Stimulated activated CD4-positive, alpha-beta T cell treated with anti-CD3 and anti-CD28 coated beads, Interleukin-12 subunit alpha, Interleukin-12 subunit beta, amount 100 ng/mL, for 4 hours (primary cell): ENCODE results near the gene FKBP10.
"Not testable (repeated sequence)": the region's sequence is repeated elsewhere in the genome, so short reads cannot be mapped to it uniquely, and the experiment has no call there.

Source experiments
- DNase-seq: peaks from one replicate; pipeline ENCODE4 v3.0.0-alpha.2; 2020

FKBP10 gene

DNA sequence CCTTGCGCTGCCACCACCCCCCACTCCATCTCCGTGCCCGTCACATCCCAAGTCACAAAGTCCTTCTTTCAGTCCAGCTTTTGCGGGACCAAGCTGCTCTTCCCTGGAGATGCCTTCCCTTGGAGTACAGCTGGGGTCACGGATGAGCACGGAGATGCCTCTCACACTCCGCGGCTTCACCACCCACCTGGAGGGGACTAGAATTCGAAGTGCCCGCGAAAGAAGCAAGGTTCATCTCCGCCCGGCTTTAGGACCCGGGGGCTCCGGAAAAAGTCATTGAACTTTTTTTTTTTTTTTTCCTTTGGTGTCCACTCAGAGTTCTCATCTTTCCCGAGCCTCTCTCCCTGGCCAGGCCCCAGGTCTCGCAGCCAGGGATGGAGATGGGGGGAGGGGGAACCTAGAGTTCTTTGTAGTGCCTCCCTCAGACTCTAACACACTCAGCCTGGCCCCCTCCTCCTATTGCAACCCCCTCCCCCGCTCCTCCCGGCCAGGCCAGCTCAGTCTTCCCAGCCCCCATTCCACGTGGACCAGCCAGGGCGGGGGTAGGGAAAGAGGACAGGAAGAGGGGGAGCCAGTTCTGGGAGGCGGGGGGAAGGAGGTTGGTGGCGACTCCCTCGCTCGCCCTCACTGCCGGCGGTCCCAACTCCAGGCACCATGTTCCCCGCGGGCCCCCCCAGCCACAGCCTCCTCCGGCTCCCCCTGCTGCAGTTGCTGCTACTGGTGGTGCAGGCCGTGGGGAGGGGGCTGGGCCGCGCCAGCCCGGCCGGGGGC is at the start of gene FKBP10:
FKBP10 (plus strand) TSS at position 624 of the 771 bp plus-strand sequence; CDS start at position 655, 31 bp downstream.
- no peak for DNase-seq

- no peak for DNase-seq
These were observed 49.5 kb upstream of the FKBP10 start for GRCh38 chr17:41763327-41763726.

- DNase-seq, result no peak
These were observed 46.7 kb upstream of the FKBP10 start for GRCh38 chr17:41766135-41766534.

- DNase-seq, result no peak
These were observed 45.3 kb upstream of the FKBP10 start for GRCh38 chr17:41767324-41768042.

- no peak for DNase-seq
These were observed 44.0 kb upstream of the FKBP10 start for GRCh38 chr17:41768682-41769288.

GRCh38 chr17:41769346-41769862 is 43.4 kb upstream of the FKBP10 start:
- DNase-seq, result no peak

GRCh38 chr17:41769985-41770384 is 42.8 kb upstream of the FKBP10 start:
- DNase-seq, result no peak

DNA sequence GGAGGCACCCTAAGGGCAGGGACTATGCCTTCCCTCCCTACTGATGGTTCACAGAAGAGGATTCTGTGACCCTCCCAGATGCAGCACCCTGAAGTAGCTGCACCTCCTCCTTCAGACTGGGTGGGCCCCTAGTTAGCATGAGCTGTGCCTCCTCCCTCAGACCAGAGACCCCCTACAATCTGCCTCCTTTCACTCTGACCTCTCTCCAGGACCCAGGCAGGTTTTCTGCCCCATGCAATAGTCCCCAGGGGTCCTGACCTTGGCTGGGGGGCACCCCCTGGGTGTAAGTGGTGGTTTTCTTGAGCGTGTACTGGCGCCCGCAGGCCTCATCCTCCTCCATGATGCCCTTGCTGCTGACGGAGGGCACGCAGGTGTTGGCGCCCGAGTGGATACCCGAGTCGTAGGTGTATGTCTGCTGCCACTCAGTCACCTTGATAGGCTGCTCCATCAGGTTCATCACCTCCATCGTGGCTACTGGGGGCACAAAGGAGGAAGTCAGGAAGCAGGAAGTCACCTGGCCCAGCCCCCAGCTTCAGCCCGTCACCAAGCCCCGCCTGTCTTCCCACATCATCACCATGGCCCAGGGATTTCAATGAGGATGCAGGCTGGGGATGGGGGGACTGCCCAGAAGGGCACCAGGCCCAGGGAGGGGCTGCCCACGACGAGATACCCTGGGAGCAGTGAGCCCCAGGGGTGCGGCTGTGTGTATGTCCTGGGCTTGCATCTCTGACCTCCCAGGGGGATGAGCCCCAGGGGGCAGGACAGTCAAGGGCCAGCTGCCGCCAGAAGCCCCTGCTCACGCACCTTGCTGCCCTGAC is 41.2 kb upstream of the FKBP10 start:
- no peak for DNase-seq

GRCh38 chr17:41772218-41772585 is 40.6 kb upstream of the FKBP10 start:
- DNase-seq, result no peak

DNA sequence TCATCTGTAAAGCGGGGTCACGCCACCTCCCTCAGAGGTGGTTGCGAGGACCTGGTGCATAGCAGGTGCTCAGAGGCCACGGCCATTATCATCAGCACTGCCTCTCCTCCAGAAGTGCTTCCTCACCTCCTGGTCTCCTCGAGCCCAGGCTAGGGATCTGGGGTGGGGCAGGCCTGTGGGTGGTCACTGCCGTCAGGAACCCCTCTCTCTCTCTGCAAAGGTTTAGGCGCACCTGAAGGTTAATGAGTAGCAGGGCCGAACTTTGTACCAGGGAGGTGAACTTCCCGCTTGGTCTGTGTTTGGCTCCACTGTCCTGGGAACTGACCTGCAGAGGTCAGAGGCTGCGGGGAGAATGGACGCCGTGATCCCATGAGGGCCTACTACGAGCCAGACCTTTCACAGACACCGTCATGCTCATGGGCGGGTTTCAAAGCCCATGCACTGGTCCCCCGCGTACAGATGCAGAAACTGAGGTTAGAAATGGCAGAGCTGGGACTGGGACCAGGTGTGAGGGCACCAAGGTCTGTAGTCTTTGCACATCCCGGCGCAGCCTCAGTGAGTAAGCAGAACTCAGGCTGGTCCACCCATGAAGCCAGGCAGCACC is 40.1 kb upstream of the FKBP10 start:
- no peak for DNase-seq

DNA sequence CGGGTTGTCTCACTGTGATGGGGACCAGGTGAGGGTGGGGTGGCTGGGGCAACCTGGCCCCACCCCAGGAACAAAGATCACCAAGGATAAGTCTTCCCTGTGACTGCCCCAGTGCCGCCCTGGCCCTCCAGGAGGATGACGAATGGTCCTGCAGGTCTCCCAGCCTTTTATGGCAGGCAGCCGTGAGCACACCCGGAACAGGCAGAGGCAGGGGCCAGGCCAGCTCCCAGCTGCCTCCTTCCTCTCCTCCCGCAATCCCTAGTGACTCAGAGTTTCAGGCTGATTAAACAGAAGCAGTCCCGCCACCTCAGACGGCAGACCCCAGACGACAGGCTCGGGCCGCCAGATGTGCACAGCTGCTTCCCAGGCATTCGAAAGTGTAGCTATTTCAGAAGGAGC is 39.6 kb upstream of the FKBP10 start:
- no peak for DNase-seq

- no peak for DNase-seq
These were observed 39.0 kb upstream of the FKBP10 start for GRCh38 chr17:41773731-41774193.

DNA sequence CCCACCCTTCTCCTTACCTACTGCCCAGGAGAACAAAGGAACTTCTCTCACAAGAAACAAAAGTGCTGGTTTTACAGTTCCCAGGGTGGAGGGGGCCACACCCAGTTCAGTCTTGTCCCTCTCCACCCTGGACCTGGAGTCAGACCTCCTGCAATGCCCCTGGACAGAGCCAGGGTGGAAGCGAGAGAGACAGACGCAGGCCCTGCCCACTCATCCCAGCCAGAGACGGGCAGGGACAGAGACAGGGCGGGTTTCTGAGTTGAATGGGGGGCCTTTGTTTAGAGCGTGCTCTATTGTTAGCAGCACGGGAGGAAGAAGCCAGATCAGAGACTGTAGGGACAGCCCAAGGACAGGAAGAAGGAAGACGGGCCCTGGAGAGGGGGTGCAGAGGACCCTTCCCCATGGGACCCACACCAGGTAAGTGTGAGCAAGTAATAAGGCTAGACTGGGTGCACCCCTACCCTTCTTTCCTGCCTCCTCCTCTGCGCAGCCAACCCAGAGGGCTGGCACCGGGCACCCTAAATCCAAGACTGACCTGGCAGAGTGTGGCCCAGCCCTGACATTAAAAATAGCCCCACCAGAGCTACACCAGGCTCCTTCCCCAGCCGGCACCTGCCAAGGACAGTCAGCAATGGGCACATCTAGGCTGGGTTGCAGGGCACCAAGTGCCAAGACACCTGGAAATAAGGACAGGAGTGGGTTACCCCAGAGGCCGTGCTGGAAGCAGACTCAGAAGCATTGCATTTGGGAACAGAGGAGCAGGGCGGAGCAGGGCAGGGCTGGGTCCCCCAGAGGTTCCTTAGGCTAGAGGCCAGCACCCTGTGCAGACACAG is 37.2 kb upstream of the FKBP10 start:
- no peak for DNase-seq

DNA sequence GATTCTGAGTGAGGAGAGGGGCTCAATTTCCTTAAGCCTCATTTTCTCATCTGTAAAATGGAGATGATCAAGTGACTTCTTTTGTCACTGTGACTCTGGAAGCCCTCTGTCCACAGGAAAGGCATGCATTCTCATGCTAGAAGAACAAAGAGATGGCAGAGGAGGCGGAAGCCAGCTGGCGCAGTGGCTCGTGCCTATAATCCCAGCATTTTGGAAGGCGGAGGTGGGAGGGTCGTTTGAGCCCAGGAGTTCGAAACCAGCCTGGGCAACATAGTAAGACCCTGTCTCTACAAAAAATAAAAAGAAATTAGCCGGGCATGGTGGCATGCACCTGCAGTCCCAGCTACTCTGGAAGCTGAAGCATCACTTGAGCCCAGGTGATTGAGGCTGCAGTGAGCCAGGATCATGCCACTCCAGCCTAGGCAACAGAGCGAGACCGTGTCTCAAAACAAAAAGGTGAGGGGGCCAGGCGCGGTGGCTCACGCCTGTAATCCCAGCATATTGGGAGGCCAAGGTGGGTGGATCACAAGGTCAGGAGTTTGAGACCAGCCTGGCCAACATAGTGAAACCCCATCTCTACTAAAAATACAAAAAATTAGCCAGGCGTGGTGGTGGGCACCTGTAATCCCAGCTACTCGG is 36.4 kb upstream of the FKBP10 start:
- DNase-seq, result not testable (repeated sequence)

- no peak for DNase-seq
These were observed 35.6 kb upstream of the FKBP10 start for GRCh38 chr17:41777157-41777573.

- no peak for DNase-seq
These were observed 35.1 kb upstream of the FKBP10 start for GRCh38 chr17:41777574-41778188.

- DNase-seq, result no peak
These were observed 32.9 kb upstream of the FKBP10 start for GRCh38 chr17:41779954-41780353.

DNA sequence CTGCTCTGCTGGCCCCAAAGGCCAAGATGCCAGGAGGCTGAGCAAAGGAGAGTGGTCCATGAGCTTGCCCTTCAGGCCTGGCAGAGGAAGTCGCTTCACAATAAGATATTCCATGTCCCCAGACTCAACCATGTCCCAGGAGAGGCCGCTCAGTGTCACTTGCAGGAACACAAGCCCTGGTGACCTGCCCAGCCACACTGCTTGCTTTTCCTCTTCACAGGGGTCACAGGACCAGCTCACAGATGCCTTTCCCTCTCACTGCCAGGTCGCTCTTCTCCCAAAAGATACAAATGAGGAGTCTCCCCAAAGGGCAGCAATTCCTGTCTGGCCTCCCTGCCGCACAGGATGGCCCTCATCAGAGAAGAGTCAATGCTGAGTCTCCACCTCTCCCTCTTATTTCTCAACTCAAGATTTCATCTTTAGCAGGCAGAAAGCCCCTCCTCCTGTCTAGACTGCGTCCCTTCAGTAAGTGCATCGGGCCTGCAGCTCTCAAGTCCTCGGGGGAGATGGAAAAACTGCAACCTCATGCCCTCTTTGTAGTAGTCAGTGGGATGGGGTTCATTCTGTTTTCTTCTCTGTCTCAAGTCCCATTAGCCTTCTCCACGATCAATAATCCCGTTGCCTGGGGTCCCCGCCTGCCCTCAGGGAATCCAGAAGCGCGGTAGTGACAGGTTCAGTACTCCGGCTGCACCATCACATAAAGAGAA is 31.2 kb upstream of the FKBP10 start:
- DNase-seq, result no peak

- no peak for DNase-seq
These were observed 30.7 kb upstream of the FKBP10 start for GRCh38 chr17:41782142-41782541.
